Measurements from ENCODE around the gene CSF2RB.

Gene CSF2RB

GRCh38 chr22:36916034-36916433, 2.6 kb downstream of the CSF2RB start:
- no peak for DNase-seq (ENCODE audit: low read depth, low spot score)
- H3K4me3 ChIP-seq (ENCODE audit: low read depth, low read length) = no peak overlapping the region
- in situ Hi-C loops (cut with HindIII; ENCODE audit: low sequenced_read_pairs) = no loop called here
- TF ChIP-seq CTCF (IDR thresholded peaks at IDR 0.05; ENCODE audit: low read depth, low read length) = no peak

- no peak overlapping the region for H3K4me3 ChIP-seq (ENCODE audit: low read depth, low read length)
- in situ Hi-C loops (cut with HindIII; ENCODE audit: low sequenced_read_pairs) = no loop called here
- DNase-seq (ENCODE audit: low read depth, low spot score) = no peak
- TF ChIP-seq CTCF (IDR thresholded peaks at IDR 0.05; ENCODE audit: low read depth, low read length) = no peak
Observed at GRCh38 chr22:36918586-36919284, 5.3 kb downstream of the CSF2RB start.

GRCh38 chr22:36921309-36922104, 8.1 kb downstream of the CSF2RB start:
- H3K4me3 ChIP-seq (ENCODE audit: low read depth, low read length) = no peak overlapping the region
- no peak for DNase-seq (ENCODE audit: low read depth, low spot score)
- in situ Hi-C loops (cut with HindIII; ENCODE audit: low sequenced_read_pairs) = no loop called here
- no peak for TF ChIP-seq CTCF (IDR thresholded peaks at IDR 0.05; ENCODE audit: low read depth, low read length)

GRCh38 chr22:36922105-36922608, 8.7 kb downstream of the CSF2RB start:
- DNase-seq (ENCODE audit: low read depth, low spot score) = no peak
- no peak overlapping the region for H3K4me3 ChIP-seq (ENCODE audit: low read depth, low read length)
- TF ChIP-seq CTCF (IDR thresholded peaks at IDR 0.05; ENCODE audit: low read depth, low read length) = no peak
- in situ Hi-C loops (cut with HindIII; ENCODE audit: low sequenced_read_pairs) = no loop called here

GRCh38 chr22:36922711-36923110, 9.3 kb downstream of the CSF2RB start:
- no peak for TF ChIP-seq CTCF (IDR thresholded peaks at IDR 0.05; ENCODE audit: low read depth, low read length)
- DNase-seq (ENCODE audit: low read depth, low spot score) = no peak
- in situ Hi-C loops (cut with HindIII; ENCODE audit: low sequenced_read_pairs) = no loop called here
- H3K4me3 ChIP-seq (ENCODE audit: low read depth, low read length) = no peak overlapping the region

GRCh38 chr22:36923131-36923788, 9.8 kb downstream of the CSF2RB start:
- DNase-seq (ENCODE audit: low read depth, low spot score) = no peak
- H3K4me3 ChIP-seq (ENCODE audit: low read depth, low read length) = no peak overlapping the region
- in situ Hi-C loops (cut with HindIII; ENCODE audit: low sequenced_read_pairs) = no loop called here
- TF ChIP-seq CTCF (IDR thresholded peaks at IDR 0.05; ENCODE audit: low read depth, low read length) = no peak
